Activated T-cell treated with anti-CD3 and anti-CD28 coated beads, Interleukin-2, amount 50 U/mL, for 4 hours (primary cell): ENCODE measurements around the gene SIGLEC11. TPM values are rescaled to one million over a fixed set of nuclear protein-coding genes. Genes with fewer than 3 reads are reported as not detected.

ENCODE experiments used
- ATAC-seq, 2 donors: fragments of 200-7000 bp; cut with Tn5 transposase; one replicate each; pipeline ENCODE4 v1.10.0; 2021
- DNase-seq: peaks from one replicate; pipeline ENCODE4 v3.0.0-alpha.2; 2020
- H3K27me3 Mint-ChIP-seq: one replicate; pipeline ENCODE4 v1.8.0; 2021; ENCODE audit warnings: low read depth, mixed read lengths
- H3K36me3 Mint-ChIP-seq: one replicate; pipeline ENCODE4 v1.8.0; 2022; ENCODE audit warnings: mixed read lengths; ENCODE audit not compliant: insufficient read depth
- H3K4me1 Mint-ChIP-seq: one replicate; pipeline ENCODE4 v1.8.0; 2021; ENCODE audit warnings: low read depth, mixed read lengths
- H3K4me3 Mint-ChIP-seq: one replicate; pipeline ENCODE4 v1.8.0; 2021; ENCODE audit warnings: mild to moderate bottlenecking, moderate library complexity, mixed read lengths
- H3K9me3 Mint-ChIP-seq: one replicate; pipeline ENCODE4 v1.8.0; 2021; ENCODE audit warnings: mixed read lengths
- total RNA-seq, 3 donors: library from RNA; stranded (reverse); gene quantifications; one replicate each; pipeline ENCODE4 v1.2.1, GENCODE V29; 2021

Gene SIGLEC11
- total RNA-seq, 3 donors from 2014 or later: not detected

GRCh38 chr19:49916839-49917733 lies 43.9 kb downstream of the SIGLEC11 start:
- peaks cover 52% of the 10 kb centered on the region for H3K36me3 Mint-ChIP-seq
- H3K27me3 Mint-ChIP-seq: no peaks in the 10 kb centered on the region
- ATAC-seq (no peak), DNase-seq (no peak)
- no peak overlapping the region for H3K4me3 Mint-ChIP-seq
- H3K9me3 Mint-ChIP-seq: no peaks in the 10 kb centered on the region
- H3K4me1 Mint-ChIP-seq: peaks cover 40% of the 10 kb centered on the region

DNA sequence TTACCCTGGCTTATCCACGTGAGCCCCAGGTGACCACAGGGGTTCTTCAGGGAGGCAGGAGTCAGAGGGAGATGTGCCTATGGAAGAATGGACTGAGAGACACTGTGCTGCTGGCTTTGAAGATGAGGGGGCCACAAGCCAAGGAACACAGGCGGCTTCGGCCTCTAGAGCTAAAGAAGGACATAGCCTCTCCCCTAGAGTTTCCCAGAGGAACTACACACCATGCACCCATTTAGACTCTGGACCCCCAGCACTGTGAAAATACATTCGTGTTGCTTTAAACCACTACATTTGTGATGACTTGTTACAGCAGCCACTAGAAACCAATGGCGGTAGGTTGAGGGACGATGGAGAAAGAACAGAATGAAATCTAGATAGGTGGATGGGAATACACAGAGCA lies 45.7 kb downstream of the SIGLEC11 start:
- ATAC-seq (no peak), DNase-seq (no peak)
- Mint-ChIP-seq H3K27me3 (no peaks in the 10 kb centered on the region), H3K9me3 (no peaks in the 10 kb centered on the region), H3K36me3 (peaks cover 43% of the 10 kb centered on the region), H3K4me3 (no peak overlapping the region), H3K4me1 (peaks cover 38% of the 10 kb centered on the region)

DNA sequence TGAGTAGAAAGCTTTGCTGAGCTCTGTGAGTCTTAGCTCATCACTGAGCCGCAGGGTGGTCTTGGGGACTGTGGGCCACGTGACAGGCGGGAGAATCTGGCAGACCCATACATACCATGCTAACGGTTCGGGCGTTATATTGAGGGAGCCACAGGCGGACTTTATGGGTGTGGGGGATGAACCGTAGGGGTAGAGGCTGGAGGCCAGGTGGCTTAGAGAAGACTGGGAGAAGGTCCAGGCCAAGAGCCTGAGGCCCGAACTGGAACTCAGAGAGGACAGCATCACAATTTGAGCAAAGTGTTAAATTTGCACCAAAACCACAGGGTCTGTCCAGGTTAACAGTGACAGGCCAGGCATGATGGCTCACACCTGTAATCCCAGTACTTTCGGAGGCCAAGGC lies 47.3 kb downstream of the SIGLEC11 start:
- no peak for DNase-seq
- Mint-ChIP-seq H3K4me3 (no peak overlapping the region), H3K27me3 (no peaks in the 10 kb centered on the region), H3K36me3 (peaks cover 49% of the 10 kb centered on the region), H3K9me3 (no peaks in the 10 kb centered on the region), H3K4me1 (peaks cover 36% of the 10 kb centered on the region)
- no peak for ATAC-seq

DNA sequence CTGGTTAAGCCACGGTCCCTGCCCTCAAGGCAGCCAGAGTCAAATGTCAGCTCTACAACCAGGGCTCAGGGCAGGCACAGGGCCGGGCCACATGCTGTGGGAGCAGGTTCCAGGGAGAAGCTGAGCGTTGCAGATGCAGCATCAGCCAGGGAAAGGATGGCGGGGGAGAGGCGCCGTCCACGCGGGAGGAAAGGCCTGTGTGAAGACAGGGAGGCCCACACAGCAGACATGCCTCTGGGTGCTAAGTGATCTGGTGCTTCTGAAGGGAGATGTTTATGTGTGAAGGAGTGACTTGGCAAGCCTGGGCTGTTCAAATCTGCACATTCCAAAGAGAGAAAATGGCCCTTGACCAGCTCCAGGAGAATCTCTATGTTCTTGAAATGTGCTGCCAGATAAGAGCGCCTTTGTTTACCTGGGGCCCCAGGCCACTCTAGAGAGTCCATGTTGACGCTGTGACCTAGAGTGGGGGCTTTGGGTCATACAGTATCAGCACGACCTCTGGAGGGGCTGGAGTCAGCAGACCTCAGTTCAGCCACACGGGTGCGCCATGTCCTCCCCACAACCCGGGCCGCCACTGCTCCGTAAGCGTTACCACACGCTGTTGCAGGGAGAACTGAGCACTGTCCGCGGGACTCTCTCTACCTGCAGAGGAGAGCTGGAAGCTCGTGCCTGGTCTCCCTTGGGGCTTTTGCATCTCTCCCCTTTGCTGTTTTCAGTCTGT lies 47.8 kb downstream of the SIGLEC11 start:
- Mint-ChIP-seq H3K27me3 (no peaks in the 10 kb centered on the region), H3K4me3 (no peak overlapping the region)

GRCh38 chr19:49911381-49912145 lies 49.4 kb downstream of the SIGLEC11 start:
- DNase-seq (no peak), ATAC-seq (peak; percentile 80 to 84)
- Mint-ChIP-seq H3K36me3 (peaks cover 59% of the 10 kb centered on the region), H3K4me1 (peaks cover 37% of the 10 kb centered on the region), H3K9me3 (no peaks in the 10 kb centered on the region), H3K27me3 (no peaks in the 10 kb centered on the region), H3K4me3 (peak overlapping the region; percentile 39)

More for the DNA sequence above, 47.8 kb downstream of the SIGLEC11 start:
- Mint-ChIP-seq H3K9me3 (no peaks in the 10 kb centered on the region), H3K4me1 (peaks cover 36% of the 10 kb centered on the region), H3K36me3 (peaks cover 54% of the 10 kb centered on the region)
- ATAC-seq: no peak
- DNase-seq: no peak

GRCh38 chr19:49910179-49910578 lies 50.8 kb downstream of the SIGLEC11 start:
- ATAC-seq: no peak
- DNase-seq: no peak
- no peaks in the 10 kb centered on the region for H3K27me3 Mint-ChIP-seq
- H3K9me3 Mint-ChIP-seq: no peaks in the 10 kb centered on the region
- no peak overlapping the region for H3K4me3 Mint-ChIP-seq
- peaks cover 55% of the 10 kb centered on the region for H3K36me3 Mint-ChIP-seq
- peaks cover 38% of the 10 kb centered on the region for H3K4me1 Mint-ChIP-seq

GRCh38 chr19:49908480-49909420 lies 52.2 kb downstream of the SIGLEC11 start:
- H3K4me3 Mint-ChIP-seq: no peak overlapping the region
- H3K27me3 Mint-ChIP-seq: no peaks in the 10 kb centered on the region
- DNase-seq (no peak), ATAC-seq (no peak)
- peaks cover 46% of the 10 kb centered on the region for H3K36me3 Mint-ChIP-seq
- no peaks in the 10 kb centered on the region for H3K9me3 Mint-ChIP-seq
- H3K4me1 Mint-ChIP-seq: peaks cover 40% of the 10 kb centered on the region

DNA sequence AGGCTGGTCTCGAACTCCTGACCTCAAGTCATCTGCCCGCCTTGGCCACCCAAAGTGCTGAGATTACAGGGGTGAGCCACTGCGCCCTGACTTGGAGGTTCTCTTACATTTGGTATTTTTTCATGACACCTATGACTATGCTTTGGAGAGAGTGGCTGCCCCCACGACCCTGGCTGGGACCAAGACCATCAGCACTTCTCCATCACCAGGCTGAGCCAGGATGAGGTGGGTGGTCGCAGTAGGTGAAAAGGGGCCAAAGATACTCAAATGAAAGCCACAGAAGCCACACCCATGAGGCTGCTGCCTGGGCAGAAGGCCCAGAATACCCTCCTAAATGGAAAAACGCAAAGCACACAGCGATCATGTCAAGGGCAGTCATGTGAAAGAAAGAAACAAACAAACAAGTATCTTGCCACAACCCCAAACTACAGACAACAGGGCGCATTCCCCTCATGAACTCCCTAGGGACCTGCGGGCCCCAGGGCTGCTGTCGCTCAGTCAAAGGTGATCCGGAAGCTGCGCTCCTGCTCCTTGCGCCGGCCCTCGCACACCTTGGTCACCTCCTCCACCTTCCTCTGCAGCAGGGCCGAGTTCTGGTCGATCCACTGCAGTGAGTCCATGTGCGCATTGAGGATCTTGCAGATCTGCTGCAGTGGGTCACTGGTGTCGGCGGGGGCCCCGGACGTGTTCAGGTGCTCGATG lies 53.1 kb downstream of the SIGLEC11 start:
- H3K9me3 Mint-ChIP-seq: no peaks in the 10 kb centered on the region
- H3K27me3 Mint-ChIP-seq: no peaks in the 10 kb centered on the region
- ATAC-seq (no peak), DNase-seq (no peak)
- peaks cover 33% of the 10 kb centered on the region for H3K4me1 Mint-ChIP-seq
- H3K4me3 Mint-ChIP-seq: no peak overlapping the region
- H3K36me3 Mint-ChIP-seq: peaks cover 38% of the 10 kb centered on the region

GRCh38 chr19:49906879-49907564 lies 54.0 kb downstream of the SIGLEC11 start:
- Mint-ChIP-seq H3K27me3 (no peaks in the 10 kb centered on the region), H3K36me3 (peaks cover 33% of the 10 kb centered on the region), H3K4me3 (no peak overlapping the region), H3K4me1 (peaks cover 28% of the 10 kb centered on the region), H3K9me3 (no peaks in the 10 kb centered on the region)
- ATAC-seq (no peak), DNase-seq (no peak)

- Mint-ChIP-seq H3K4me3 (no peak overlapping the region), H3K9me3 (no peaks in the 10 kb centered on the region), H3K4me1 (peaks cover 14% of the 10 kb centered on the region), H3K27me3 (no peaks in the 10 kb centered on the region), H3K36me3 (peaks cover 21% of the 10 kb centered on the region)
- DNase-seq: no peak
- ATAC-seq: no peak
These were observed 56.8 kb downstream of the SIGLEC11 start for GRCh38 chr19:49904136-49904535.
